K562 (cell line): ENCODE data around the gene COX19. TPM values are rescaled to one million over a fixed set of nuclear protein-coding genes. Genes with fewer than 3 reads are reported as not detected.

ENCODE experiments used
- HDAC1 ChIP-seq, 2 experiments: fragments of 450-650 bp; IDR thresholded peaks; 2 replicates each; pipeline ENCODE4 v1.6.1; 2016 to 2017; ENCODE audit warnings: inconsistent platforms in 1 of 2, mild to moderate bottlenecking in 1 of 2, moderate library complexity in 1 of 2
- HNRNPH1 ChIP-seq: fragments of 200-400 bp; formaldehyde crosslinking; optimal IDR thresholded peaks from 2 replicates; pipeline ENCODE3; 2017; ENCODE audit warnings: low read depth, mild to moderate bottlenecking, low read length, moderate library complexity
- KDM4B ChIP-seq, 2 experiments: fragments of 450-650 bp in 1 of 2; sonication (generic) in 1 of 2; IDR thresholded peaks; 2 replicates each; pipeline ENCODE4 v1.6.1; 2016 to 2017; ENCODE audit warnings: borderline replicate concordance in 2 of 2, antibody characterized with exemption in 1 of 2, low read depth in 1 of 2, mild to moderate bottlenecking in 1 of 2
- MCM2 ChIP-seq: fragments of 450-650 bp; IDR thresholded peaks from 2 replicates; pipeline ENCODE4 v1.6.1; 2017; ENCODE audit warnings: low read depth, mild to moderate bottlenecking
- MEF2A ChIP-seq: IDR thresholded peaks from 2 replicates; pipeline ENCODE4 v1.6.1; 2011; ENCODE audit warnings: low read depth, mild to moderate bottlenecking, low read length, moderate library complexity; ENCODE audit not compliant: control insufficient read depth
- MYNN ChIP-seq, 2 experiments: sonication (generic); formaldehyde crosslinking in 1 of 2; IDR thresholded peaks; 2 replicates each; pipeline versions ENCODE4 v1.5.0 to v1.6.1; 2016 to 2020; ENCODE audit warnings: antibody characterized with exemption in 1 of 2, missing genetic modification reagents in 1 of 2
- NELFE ChIP-seq: IDR thresholded peaks from 2 replicates; pipeline ENCODE4 v1.6.1; 2011; ENCODE audit warnings: mild to moderate bottlenecking; ENCODE audit not compliant: insufficient read depth, insufficient read length
- PML ChIP-seq: IDR thresholded peaks from 2 replicates; pipeline ENCODE4 v1.6.1; 2012; ENCODE audit warnings: low read length, inconsistent platforms
- RBBP5 ChIP-seq: fragments of 200-600 bp; sonication (generic); IDR thresholded peaks from 2 replicates; pipeline ENCODE4 v1.6.1; 2012; ENCODE audit warnings: borderline replicate concordance, mild to moderate bottlenecking, low read length, control low read depth, inconsistent platforms; ENCODE audit not compliant: insufficient read depth, poor library complexity, severe bottlenecking
- RBM15 ChIP-seq: fragments of 200-400 bp; formaldehyde crosslinking; IDR thresholded peaks from 2 replicates; pipeline ENCODE4 v1.6.1; 2018; ENCODE audit warnings: mild to moderate bottlenecking, low read length, moderate library complexity; ENCODE audit not compliant: insufficient read depth
- RFX5 ChIP-seq: IDR thresholded peaks from 2 replicates; pipeline ENCODE4 v1.6.1; 2011; ENCODE audit warnings: low read depth, mild to moderate bottlenecking, improper control_type of control experiment, low read length
- SNAPC5 ChIP-seq: fragments of 250-450 bp; sonication (Bioruptor Pico); IDR thresholded peaks from 2 replicates; pipeline ENCODE4 v1.8.0; 2021; ENCODE audit warnings: moderate library complexity, mild to moderate bottlenecking, inconsistent platforms
- SRSF7 ChIP-seq: fragments of 200-400 bp; formaldehyde crosslinking; optimal IDR thresholded peaks from 2 replicates; pipeline ENCODE3; 2017; ENCODE audit warnings: mild to moderate bottlenecking, low read depth, low read length
- STAT5A ChIP-seq: IDR thresholded peaks from 2 replicates; pipeline ENCODE4 v1.6.1; 2012; ENCODE audit warnings: low read length, inconsistent platforms, borderline replicate concordance
- TCF7 ChIP-seq: sonication (generic); IDR thresholded peaks from 2 replicates; pipeline ENCODE4 v1.6.1; 2016; ENCODE audit warnings: antibody characterized with exemption, borderline replicate concordance
- XRCC3 ChIP-seq: fragments of 450-650 bp; IDR thresholded peaks from 2 replicates; pipeline ENCODE4 v1.6.1; 2017; ENCODE audit warnings: mild to moderate bottlenecking, moderate library complexity
- ZBTB1 ChIP-seq: sonication (generic); formaldehyde crosslinking; IDR thresholded peaks from 2 replicates; pipeline ENCODE4 v1.8.1; 2023; ENCODE audit warnings: missing genetic modification reagents, low read depth, mild to moderate bottlenecking, borderline replicate concordance
- ZC3H8 ChIP-seq: fragments of 450-650 bp; IDR thresholded peaks from 2 replicates; pipeline ENCODE4 v1.6.1; 2017
- ZNF263 ChIP-seq: sonication (generic); formaldehyde crosslinking; IDR thresholded peaks from 2 replicates; pipeline ENCODE4 v1.8.0; 2022; ENCODE audit warnings: mild to moderate bottlenecking, missing genetic modification reagents, borderline replicate concordance
- ZNF445 ChIP-seq: fragments of 250-450 bp; sonication (Bioruptor Pico); IDR thresholded peaks from 2 replicates; pipeline ENCODE4 v1.4.0; 2020; ENCODE audit warnings: low read depth, mild to moderate bottlenecking, moderate library complexity
- ZNF655 ChIP-seq: fragments of 250-450 bp; sonication (Bioruptor Pico); IDR thresholded peaks from 2 replicates; pipeline ENCODE4 v1.5.0; 2021
- ZNF668 ChIP-seq: fragments of 250-450 bp; sonication (Bioruptor Pico); IDR thresholded peaks from 2 replicates; pipeline ENCODE4 v1.8.0; 2022; ENCODE audit warnings: mild to moderate bottlenecking, inconsistent platforms
- ZNF766 ChIP-seq: fragments of 200-800 bp; sonication (Bioruptor generic); conservative IDR thresholded peaks from 2 replicates; pipeline ENCODE4 v1.6.1; 2016; ENCODE audit warnings: missing genetic modification characterization, missing compliant biosample characterization
- ZNF778 ChIP-seq: fragments of 450-650 bp; formaldehyde crosslinking; IDR thresholded peaks from 2 replicates; pipeline ENCODE4 v1.4.0; 2020; ENCODE audit warnings: mild to moderate bottlenecking, moderate library complexity
- polyA plus RNA-seq, 8 experiments: library from polyadenylated mRNA; depleted of rRNA in 4 of 8; stranded (reverse) in 5 of 8; unstranded in 3 of 8; fragments of >200 nt; fragmentation: Nextera tagmentation in 2 of 8; fragmentation: Illumina TruSeq in 1 of 8; extraction: Ambion mirVana in 2 of 8; extraction: Trizol in 1 of 8; gene quantifications; 2 replicates each; pipeline versions ENCODE4 v1.2.1 to v1.2.3, GENCODE V29; 2011 to 2014; ENCODE audit warnings: inconsistent platforms in 1 of 8, missing spikeins in 1 of 8
- total RNA-seq, 7 experiments: library from RNA; depleted of rRNA in 6 of 7; stranded (reverse); fragments of >200 nt in 6 of 7; fragmentation: Illumina TruSeq in 2 of 7; extraction: Trizol in 2 of 7; gene quantifications; 2 replicates each; pipeline versions ENCODE4 v1.2.1 to v1.2.3, GENCODE V29; 2011 to 2021; ENCODE audit warnings: low replicate concordance in 1 of 7

The COX19 gene
- total and polyA plus RNA-seq, 9 of the 15 experiments (the other 6 are each of a cell fraction or from before 2014, with no cell fraction given): 5.2 to 10.5 (median 7.9) TPM

- TF ChIP-seq ZNF263 (CRISPR knock-in tag): no peak
- no peak for TF ChIP-seq MEF2A
- TF ChIP-seq KDM4B (IDR thresholded peaks at IDR 0.05; ENCODE audit: borderline replicate concordance in 2 of 2, low read depth in 1 of 2): no peak
- no peak for TF ChIP-seq HDAC1 (IDR thresholded peaks at IDR 0.05)
- TF ChIP-seq SRSF7: no peak
- TF ChIP-seq STAT5A: no peak
- TF ChIP-seq ZC3H8: no peak
- no peak for TF ChIP-seq MYNN (IDR thresholded peaks at IDR 0.05)
- TF ChIP-seq MYNN (CRISPR knock-in tag; IDR thresholded peaks at IDR 0.05): no peak
- no peak for TF ChIP-seq ZNF655 (CRISPR knock-in tag)
- no peak for TF ChIP-seq ZNF766 (CRISPR knock-in tag)
- TF ChIP-seq SNAPC5: no peak
- no peak for TF ChIP-seq HNRNPH1
- no peak for TF ChIP-seq RFX5
- TF ChIP-seq ZNF668 (CRISPR knock-in tag): no peak
- 0 out of 2 replicates have a peak, but pooled peaks have one; percentile 3 for TF ChIP-seq PML
- TF ChIP-seq MCM2: no peak
- no peak for TF ChIP-seq ZNF445 (CRISPR knock-in tag)
- TF ChIP-seq NELFE: no peak
- no peak for TF ChIP-seq ZNF778 (CRISPR knock-in tag)
- no peak for TF ChIP-seq XRCC3
- no peak for TF ChIP-seq ZBTB1 (CRISPR knock-in tag)
- TF ChIP-seq RBM15: no peak
- no peak for TF ChIP-seq RBBP5
- TF ChIP-seq TCF7: no peak
These were observed 7.8 kb downstream of the COX19 start (continued) for GRCh38 chr7:967361-968082.
